GM21390 (cell line): ENCODE results near the gene SLC41A3.
"Not testable (repeated sequence)": the region's sequence is repeated elsewhere in the genome, so short reads cannot be mapped to it uniquely, and the experiment has no call there.

ENCODE experiments used
- ATAC-seq: cut with Tn5 transposase; IDR thresholded peaks from one replicate; pipeline ENCODE4 v1.9.1; 2021; ENCODE audit not compliant: unreplicated experiment

Gene SLC41A3

DNA sequence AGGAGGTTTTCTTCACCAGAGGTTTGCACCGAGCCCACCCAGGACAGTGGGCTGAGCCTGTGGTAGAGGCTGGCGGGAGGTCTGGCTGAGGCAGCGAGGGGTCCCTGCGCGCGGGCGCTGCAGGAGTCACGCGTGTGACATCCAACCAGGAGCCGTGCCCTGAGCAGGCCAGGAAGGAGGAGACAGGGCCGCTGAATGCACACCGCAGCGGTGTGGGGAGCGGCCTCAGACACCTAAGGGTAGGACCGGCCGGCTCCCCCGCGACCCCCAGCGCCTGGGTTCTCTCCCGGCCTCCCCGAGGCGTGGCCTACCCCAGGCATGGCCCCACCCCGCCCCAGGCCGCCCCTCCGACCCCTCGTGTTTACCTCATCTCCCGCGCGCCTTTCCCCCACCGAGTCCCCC lies 412 bp downstream of the SLC41A3 start:
- ATAC-seq = peak; percentile 45

DNA sequence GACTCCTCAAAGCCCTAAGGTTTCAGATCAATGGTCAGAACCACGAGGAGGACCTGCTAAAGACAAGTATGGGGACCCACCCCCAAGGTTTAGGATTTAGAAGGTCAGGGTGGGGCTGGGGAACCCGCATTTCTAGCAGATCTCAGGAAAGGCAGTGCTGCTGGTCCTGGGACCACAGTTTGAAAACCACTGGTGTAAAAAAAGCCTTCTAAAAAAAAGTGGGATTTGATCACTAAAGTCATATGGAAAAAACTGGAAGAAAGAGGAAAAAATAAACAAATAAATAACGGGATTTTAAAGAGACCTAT lies 832 bp downstream of the SLC41A3 start:
- no peak for ATAC-seq

DNA sequence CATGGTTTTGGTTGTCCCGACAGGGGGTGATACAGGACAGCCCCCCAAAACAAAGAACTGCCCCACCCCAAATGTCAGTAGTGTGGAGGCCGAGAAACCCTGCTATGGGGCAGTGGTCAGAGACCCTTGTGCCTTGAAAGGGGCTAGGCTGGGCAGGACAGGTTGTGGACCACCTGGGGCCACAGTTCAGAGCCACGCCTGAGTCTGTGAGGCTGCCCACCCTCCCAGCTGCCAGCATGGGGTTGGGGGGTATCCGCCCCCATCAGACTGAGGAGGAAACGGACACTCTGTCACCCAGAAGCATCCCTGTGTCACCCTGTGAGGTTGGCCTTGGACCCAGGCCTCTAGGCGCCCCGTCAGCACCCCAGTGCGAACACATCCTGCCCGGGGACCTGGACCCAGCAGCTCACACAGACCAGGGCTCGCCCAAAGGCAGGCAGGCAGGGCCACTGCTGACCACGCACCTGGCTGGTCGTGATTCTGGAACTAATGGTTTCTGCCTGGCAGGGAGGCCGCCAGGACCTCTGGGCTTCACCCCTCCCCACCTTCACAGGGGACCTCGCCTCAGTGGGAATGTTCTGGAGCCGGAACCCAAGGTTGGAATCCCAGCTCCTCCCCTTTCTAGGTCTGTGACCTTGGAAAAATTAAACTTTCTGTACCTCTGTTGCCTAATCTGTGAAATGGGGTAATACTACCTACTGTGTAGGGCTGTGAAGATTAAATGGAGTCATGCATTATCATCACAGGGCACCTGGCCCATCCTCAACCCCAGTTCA lies 1.4 kb downstream of the SLC41A3 start:
- ATAC-seq = no peak

DNA sequence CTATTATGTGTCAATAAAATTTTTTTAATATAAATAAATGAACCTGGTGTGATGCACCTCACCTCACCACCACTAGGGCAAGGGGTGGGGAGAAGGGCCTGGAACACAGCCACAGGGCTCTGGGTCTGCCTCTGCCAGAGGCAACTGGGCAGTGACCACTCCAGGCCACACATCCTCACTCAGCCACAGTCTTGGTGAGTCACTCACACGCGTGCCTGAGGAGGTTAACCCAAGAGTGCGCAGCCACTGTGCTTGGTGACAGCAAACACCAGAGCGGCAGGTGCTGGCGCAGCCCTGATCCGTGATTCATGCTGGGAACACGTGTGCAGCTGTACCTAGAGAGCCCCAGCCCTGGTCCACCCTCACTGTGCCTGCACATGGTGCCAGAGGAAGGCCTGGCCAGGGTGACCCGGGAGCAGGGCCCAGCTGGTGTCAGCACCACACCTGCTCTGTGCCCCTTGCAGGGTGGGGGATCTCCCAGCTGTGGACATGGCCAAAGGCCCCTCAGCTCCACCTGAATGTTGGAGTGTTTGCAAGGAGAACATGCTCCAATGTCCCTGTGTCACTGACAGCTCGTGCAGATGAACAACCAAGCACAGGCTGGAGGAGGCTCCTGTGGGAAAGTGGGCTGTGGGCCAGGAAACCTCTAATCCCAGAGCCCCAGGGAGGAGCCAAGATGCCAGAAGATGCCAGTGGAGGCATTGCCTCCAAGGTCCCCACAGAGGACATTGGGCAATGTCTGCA lies 2.1 kb downstream of the SLC41A3 start:
- no peak for ATAC-seq

DNA sequence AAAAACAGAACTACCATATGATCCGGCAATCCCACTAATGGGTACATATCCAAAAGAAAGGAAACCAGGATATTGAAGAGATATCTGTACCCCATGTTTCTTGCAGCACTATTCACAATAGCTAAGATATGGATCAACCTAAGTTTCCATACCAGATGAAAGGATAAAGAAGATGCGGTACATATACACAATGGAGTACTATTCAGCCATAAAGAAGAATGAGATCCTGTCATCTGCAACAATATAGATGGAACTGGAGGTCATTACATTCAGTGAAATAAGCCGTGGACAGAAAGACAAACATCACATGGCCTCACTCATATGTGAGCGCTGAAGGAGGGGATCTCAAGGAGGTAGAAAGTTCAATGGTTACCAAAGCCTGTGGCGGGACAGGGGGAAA lies 3.0 kb downstream of the SLC41A3 start:
- ATAC-seq = no peak

DNA sequence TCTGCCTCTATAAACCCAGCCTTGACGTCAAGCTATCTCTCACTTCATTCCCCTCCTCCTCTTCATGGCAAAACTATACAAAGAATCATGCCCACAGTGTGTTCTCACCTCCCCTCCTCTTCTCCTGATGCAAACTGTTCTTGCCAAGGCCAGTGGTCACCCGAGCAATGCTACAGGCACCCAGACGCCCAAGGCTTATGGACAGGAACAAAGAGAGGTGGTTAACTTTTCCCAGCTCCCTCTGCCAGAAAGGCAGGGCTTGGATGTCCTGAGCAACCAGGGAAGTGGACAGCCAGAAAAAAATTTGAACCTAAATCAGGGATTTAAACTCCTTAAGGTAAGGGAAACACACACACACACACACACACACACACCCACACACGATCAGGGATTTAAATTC lies 5.1 kb downstream of the SLC41A3 start:
- ATAC-seq = no peak

DNA sequence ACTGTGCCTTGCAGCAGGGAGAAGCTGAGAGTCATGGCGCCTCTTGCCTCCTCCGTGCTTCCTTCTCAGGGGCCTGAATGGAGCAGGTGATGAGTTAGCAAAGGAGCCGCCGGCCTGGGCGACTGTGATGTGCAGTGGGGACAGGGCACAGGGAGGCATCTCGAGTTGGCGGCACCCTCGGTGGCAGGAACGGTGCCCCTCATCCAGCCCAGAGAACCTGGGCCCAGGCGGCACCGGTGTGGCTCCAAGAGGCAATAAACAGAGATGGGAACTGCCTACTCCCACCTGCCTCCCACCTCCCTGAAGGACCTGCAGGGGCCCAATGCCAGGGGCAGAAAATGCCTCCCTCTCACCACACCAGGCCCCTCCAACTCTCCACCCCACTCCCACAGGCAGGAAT lies 6.2 kb downstream of the SLC41A3 start:
- no peak for ATAC-seq

DNA sequence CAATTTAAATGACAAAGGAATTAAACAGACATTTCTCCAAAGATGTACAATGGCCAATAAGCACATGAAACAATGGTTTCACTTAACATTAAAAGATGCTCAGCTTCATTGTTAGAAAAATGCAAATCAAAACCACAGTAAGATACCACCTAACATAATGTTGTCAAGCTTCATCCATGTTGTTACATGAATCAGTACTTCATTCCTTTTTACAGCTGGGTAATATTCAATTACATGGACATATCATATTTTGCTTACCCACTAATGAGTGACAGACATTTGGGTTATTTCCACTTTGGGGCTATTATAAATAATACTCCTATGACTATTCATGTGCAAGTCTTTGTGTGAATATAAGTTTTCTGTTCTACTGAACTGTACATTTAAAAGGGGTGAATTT lies 7.8 kb downstream of the SLC41A3 start:
- no peak for ATAC-seq

DNA sequence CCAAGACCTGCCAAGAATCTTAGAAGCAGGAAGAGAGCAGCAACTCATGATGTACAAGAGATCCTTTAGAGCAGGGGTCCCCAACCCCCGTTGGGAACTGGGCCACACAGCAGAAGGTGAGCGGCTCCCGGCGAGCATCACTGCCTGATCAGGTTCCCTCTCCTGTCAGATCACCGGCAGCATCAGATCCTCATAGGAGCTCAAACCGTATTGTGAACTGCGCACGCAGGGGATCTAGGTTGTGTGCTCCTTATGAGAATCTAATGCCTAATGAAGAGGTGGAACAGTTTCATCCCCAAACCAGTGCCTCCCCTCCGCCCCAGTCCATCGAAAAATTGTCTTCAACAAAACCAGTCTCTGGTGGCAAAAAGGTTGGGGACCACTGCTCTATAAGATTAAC lies 13.8 kb downstream of the SLC41A3 start:
- ATAC-seq = no peak

DNA sequence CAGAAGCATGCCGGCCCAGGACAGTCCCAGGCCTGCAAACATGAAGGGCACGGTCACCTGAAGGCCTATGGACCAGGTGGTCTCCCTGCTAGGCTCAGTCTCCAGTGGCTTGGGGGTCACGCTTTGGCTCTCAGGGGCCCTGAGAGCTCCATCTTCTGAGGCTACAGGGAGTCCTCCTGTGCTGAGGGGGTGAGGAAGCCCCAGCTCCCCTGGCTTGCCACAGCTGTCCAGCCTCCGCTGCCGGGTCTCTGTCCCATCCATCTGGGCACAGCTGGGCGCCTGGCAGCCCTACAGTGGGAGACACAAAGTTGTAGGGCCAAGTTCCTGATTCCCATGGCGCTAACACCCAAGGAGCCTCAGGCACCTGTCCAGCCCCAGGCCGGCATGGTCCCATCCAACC lies 16.0 kb downstream of the SLC41A3 start:
- ATAC-seq = no peak

DNA sequence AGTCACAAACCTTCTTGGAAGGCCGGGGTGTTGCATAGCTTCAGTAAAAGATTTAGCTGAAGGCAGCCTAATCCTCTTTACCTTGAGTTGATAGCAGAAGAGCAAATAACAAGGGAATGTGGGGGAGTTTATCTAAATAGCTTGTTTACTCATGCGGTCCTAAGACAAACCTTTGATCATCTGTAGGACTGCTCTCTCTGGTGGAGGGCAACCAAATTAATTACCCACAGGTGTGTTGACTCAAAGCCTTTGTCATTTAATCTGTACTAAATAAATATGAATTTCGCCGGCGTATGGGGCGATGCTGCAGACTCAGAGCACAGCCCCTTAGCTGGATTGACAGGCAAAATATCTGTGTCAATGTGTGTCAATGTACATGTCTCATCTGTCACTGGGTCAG lies 17.2 kb downstream of the SLC41A3 start:
- not testable (repeated sequence) for ATAC-seq

DNA sequence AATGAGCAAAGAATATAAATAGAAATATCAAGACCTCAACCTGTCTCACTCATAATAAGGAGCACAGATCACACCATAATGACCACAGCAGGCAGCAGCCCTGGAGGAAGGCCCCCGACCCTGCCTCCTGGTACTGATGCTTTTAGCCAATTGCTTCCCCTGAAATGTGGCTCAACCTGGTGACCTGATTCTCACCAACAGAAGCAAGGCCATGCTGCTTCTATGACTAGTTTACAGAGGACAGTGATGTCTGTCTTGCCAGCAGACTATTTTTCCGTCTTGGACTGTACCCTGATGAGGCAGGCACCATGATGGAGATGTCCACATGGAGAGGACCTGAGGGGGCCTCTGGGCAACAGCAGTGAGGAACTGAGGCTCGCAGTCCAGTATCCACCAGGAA lies 18.0 kb downstream of the SLC41A3 start:
- no peak for ATAC-seq

DNA sequence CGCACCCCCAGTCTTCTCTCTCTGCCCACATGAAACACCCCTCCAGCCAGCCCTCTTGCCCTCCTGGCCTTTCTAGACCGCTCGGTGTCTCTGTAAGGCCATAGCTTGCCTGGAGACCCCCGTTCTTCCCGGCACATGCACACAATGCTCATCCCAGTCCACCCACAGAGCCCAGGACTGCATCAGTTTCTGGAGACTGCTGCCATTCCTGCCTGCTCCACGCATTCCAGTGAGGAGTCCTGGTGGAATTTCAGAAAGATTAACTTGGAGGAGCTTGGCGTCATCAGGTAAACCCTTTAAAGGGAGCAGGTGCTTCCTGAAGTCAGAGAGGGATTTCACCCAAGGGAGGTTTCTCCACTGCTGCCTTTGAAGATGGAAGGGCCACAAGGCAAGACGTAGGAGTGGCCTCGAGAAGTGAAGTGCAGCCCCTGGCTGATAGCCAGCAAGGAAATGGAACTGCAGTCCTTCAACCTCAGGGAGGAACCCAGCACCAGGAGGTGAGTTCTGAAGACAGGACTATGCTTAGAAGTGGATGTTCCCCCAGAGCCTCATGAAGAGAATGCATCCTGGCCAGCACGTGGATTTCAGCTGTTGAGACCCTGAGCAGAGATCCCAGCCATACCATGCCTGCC lies 19.2 kb downstream of the SLC41A3 start:
- ATAC-seq = no peak

DNA sequence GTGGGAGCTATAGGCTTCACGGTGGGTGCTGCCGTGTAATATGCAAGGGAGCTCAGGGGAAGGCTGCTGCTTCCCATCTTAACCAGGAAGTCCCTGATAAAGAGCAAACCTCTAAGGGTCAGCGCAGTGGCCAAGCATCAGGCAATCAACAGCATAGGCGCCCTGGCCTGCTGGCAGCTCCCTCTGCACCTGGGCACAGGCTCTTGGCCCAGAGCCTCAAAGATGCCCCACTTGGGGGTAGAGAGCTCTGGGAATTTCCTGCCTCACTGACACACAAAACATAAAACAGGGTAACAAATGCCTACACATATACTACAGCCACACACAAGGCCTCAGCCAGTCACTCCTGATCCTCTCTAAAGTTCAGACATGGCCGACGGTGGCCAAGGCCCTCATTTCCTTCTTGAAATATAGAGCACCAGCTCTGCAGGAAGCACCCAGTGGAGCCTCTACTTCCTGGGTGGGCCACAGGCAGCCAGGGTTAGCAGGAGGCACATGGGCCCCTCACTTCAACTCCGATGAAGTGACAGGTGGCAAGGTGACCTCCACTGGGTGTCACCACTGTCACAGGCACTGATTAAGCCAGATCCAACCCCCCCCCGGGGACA lies 20.5 kb downstream of the SLC41A3 start:
- ATAC-seq = no peak

DNA sequence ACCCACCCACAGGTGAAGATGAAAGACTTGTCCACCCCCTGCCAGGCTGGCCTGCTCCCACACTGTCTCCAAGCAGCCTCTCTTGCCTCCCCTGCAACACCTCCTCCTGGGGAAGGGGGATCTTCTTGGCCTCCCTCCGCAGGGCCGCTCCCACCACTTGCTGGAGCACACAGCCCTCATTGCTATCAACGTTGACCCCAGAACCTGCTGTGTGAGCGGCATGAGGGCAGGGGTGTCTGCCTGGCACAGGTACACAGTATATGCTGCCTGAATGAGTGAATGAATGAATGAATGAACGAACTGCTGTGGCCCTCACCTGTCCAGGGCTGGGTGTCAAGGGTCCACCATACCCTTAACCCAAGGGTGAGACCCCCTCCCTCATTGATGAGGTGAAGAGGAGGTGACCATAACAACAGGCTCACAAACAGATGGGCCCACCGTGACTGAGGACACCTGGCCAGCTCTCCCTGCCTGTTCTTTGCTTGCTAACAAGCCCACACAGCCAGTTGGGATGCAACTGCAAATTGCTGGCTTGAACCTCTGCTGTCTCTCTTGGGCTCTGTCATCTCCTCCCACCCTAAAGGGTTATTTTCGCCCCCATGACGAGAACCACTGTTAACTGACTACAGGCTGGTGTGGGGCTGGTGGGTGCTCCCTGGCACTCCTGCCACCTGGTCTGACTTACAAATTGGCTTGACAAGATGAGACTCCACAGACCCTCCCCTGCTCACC lies 22.5 kb downstream of the SLC41A3 start:
- ATAC-seq = no peak

DNA sequence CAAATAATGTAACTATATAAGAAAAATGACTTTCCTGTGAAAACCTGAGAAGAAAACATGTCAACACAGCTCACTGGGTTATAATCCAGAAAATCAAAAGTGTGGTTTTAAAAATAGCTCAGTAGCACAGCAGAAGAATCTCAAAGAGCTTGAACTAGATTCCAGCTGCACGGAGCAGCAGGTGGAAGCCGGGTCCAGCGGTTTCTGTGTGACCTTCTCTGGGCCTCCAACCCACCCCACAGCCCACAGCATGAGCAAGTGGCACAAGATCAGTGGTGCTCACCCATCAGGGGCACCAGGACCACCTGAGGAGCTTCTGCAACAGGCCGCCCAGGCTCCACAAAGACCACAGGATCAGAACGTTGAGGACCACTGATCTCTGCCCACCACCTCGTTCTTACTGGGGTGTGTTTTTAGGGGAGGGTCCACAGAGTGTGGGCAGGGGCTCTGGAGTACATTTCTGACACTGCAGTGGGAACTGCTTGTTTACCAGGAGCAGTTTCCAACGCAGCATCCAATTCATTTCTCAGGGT lies 23.2 kb downstream of the SLC41A3 start:
- ATAC-seq = no peak

DNA sequence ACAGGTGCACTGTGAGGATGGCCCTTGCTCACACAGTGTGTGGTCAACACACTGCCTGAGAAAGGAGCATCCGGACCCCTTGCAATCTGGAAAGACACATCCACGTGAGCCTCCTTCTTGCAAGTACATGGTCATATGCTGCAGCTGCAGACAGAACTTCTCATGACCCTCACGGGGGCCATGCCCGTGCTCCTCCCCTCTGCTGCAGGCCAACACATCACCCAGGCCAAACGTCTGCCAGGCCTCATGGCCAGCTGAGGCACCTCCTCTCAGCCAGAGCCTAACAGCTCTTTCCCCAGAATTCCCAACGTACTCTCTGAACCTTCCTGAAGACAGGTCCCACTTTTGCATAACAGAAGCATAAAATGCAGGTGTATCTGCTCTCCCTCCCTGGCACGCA lies 25.3 kb downstream of the SLC41A3 start:
- no peak for ATAC-seq

DNA sequence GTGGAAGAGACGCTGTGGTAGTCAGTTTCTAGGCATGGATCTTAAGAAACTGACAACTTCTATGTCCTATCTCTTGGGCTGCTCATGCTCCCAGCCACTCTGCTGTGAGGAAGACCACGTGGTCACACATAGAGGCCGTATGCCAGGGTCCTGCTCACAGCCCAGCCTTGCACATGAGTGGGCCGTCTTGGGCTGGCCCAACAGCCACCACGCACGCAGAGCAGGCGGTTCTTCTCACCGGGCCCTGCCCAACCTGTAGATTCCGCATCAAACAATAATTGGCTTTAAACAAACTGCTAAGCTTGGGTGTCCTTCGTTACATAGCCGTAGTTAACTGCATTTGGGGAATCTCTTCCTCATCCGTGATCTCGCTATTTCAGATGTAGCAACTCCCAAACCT lies 26.0 kb downstream of the SLC41A3 start:
- no peak for ATAC-seq

DNA sequence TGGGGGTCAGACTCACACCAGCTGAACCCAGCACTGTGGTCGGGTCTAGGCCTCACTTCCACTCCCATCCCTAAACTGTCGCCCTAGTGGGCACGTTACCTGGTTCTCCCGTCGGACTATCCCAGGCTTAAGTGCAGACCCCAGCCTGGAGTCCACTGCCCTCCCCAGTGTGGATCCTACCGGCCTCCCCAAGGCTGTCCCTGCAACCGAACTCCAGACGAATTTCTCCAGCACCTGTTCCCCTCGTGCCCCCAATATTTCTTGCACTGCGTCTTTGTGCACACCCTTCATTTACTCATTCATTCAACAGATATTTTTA lies 26.5 kb downstream of the SLC41A3 start:
- ATAC-seq = no peak

DNA sequence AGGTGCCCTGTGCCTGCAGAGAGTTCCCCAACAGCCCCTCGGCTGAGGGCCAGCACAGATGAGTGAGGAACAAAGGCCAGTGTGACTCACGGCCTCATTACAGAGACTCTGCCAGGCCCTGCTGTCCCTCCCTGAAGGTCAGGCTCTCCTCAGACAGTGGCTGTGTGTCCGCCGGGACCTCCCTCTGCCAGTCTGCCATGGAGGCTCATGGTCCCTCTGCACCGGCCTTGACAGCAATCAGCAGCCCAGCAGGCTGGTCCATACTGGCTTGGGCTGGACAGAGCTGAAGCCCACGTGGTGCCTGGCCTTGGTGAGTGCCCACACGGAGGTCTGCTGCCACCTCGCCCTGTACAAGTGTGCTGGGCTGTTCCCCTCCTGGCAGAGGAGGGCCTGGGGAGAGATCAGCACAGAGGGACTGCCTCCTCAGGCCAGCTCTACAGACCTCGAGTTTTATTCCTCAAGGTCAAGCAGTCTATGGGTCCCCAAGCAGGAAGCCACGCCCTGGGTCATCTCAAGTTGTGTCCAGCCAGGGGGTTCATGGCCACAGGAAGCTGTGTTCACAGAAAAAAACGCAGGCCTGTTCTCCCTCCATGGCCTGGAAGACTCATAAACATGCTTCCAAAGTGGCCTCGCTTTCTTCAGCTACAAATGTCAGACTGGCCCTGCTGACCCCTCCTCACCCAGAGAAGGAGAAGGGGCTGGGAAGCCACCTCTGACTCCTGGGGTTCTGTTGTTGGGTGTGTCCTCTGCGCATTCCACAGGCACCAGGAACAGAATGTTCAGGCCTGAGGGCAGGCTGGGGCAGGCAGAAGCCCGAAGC lies 27.0 kb downstream of the SLC41A3 start:
- no peak for ATAC-seq
